Astrocyte of the cerebellum (primary cell): ENCODE measurements around the gene SERPINA4.

Source experiments
- DNase-seq: peaks from one replicate; pipeline ENCODE4 v3.0.0-alpha.2; 2011; ENCODE audit warnings: low read depth
- H3K4me3 ChIP-seq: 2 replicates; pipeline ENCODE4 v1.5.1; 2011; ENCODE audit warnings: mild to moderate bottlenecking, low read depth, low read length, moderate library complexity
- in situ Hi-C: cut with HindIII; loops from 2 replicates; pipeline ENCODE4 v1.10.0; 2017; ENCODE audit warnings: low sequenced_read_pairs
- TF ChIP-seq, protein P1 (sequence below): IDR thresholded peaks from 2 replicates; pipeline ENCODE4 v1.5.1; 2012; ENCODE audit warnings: low read length, low read depth, moderate library complexity, mild to moderate bottlenecking; ENCODE audit errors: missing control alignments

The SERPINA4 gene

DNA sequence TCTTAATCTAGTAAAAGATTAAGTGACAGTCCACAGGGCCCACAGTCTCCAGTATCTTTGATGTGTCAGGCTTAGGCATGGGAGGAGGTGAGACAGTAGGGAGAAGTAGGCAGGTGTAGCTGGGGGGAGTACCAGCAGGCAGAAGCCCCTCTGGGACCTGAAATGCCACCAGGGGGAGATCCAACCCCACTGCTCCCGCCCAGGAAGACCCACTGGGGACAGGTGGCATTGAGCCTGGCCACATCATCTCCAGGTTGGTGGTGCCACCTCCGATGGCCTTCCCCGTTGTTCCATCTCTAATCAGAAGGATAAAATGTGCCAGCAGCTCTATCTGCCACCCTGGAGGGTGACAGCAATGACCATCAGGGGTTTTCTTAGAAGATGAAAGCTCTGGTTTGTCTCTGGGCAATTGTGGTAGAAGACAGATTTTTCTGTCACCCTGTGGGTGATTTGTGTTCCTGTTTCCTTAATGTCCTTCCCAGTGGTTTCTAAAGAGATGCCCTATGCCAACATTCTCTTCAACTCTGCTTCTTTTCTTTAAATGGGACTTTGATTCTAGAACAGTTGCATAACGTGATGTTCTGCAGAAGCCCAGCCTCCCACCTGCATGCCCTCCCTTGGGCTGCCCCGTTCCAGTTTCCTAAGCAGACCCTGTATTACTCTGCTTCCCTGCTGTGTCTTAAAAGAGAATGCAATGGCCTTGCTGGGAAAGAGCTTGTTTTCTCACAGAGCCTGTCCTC lies 39.7 kb upstream of the SERPINA4 start:
- in situ Hi-C loops, result no loop called here
- no peak overlapping the region for H3K4me3 ChIP-seq
- DNase-seq, result no peak
- TF ChIP-seq, protein P1, sequence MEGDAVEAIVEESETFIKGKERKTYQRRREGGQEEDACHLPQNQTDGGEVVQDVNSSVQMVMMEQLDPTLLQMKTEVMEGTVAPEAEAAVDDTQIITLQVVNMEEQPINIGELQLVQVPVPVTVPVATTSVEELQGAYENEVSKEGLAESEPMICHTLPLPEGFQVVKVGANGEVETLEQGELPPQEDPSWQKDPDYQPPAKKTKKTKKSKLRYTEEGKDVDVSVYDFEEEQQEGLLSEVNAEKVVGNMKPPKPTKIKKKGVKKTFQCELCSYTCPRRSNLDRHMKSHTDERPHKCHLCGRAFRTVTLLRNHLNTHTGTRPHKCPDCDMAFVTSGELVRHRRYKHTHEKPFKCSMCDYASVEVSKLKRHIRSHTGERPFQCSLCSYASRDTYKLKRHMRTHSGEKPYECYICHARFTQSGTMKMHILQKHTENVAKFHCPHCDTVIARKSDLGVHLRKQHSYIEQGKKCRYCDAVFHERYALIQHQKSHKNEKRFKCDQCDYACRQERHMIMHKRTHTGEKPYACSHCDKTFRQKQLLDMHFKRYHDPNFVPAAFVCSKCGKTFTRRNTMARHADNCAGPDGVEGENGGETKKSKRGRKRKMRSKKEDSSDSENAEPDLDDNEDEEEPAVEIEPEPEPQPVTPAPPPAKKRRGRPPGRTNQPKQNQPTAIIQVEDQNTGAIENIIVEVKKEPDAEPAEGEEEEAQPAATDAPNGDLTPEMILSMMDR, result no peak

DNA sequence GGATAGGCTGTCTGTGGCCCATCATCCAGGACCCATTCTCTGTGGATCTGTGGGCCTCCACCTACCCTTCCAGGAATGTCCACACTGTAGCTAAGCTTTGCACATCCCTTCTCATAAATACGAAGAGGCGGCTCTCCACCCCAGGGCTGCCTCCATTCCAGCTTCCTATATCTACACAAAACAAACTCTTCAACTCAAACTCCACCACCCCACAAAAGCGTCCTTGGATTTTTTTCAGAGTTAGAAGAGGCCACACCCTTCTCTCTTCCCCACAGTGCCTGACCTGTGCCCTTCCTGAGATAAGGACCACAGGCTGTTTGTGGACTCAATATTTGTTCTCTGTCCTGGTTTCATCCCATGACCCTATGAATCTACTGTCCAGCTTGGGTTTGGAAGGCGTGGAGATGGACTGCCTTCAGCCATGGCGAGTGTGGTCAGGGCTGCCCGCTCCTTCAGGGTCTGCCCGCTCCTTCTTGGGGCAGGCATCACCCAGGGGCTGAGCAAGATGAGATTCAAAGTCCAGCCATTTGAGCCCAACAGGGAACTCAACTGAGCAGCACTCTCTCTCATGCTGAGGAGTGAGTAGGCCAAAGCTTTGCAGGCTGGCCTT lies 39.0 kb upstream of the SERPINA4 start:
- no peak overlapping the region for H3K4me3 ChIP-seq
- TF ChIP-seq, protein P1, result no peak
- DNase-seq, result no peak
- in situ Hi-C loops, result no loop called here

DNA sequence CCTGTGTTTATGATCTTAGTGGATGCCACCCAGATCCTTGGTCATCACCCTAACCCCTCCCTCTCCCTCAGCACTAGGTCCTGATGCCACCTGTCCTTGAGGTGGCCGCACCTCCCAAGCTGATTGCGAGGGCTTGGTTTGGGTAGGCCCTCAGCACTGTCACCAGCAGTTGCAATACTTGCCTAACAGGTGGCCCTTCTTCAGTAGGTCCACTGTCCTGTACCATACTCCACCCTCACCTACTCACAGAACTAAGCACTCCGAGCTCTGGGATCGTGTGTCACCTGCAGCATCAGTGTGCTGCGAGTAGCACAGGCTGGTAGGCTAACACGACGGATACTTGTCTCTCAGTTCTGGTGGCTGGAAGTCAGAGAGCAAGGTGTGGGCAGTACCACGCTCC lies 38.0 kb upstream of the SERPINA4 start:
- DNase-seq, result no peak
- H3K4me3 ChIP-seq, result no peak overlapping the region
- TF ChIP-seq, protein P1, result no peak
- in situ Hi-C loops, result no loop called here

DNA sequence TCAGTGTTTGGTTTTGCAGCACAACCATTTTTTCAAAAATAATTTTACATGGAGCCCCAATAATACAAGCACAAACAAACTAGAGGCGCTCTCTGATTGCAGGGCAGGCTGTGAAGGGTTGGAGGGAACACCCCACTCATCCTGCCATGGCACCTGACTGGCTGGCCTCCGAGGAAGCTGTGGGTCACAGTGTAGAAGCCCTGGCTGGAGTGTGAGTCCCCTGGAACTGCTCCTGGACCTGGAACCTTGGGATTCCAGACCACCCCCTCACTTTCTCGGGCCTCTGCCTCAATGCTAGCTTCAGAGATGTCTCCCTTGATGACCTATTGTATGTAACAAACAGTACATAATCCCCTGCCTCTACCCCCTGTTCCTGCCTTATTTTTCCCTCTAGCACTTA lies 37.1 kb upstream of the SERPINA4 start:
- in situ Hi-C loops, result no loop called here
- TF ChIP-seq, protein P1, result no peak
- DNase-seq, result no peak
- H3K4me3 ChIP-seq, result no peak overlapping the region

DNA sequence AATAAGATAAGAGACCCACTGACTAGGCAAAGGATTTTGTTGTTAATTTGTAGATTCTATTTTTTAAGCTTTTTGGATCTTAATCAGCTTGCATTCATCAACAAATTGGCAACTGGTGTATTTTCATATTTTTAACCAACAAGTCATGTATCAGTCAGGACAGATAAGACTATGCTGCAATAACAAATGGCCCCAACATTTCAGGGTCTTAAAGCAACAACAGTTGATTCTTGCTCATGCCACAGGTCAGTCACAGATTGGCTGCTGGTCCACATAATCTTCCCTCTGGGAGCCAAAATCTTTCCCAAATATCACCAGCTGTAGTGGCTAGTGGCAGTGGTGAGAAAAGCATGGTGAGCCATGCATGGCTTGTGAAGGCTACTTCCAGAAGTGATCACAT lies 30.1 kb upstream of the SERPINA4 start:
- DNase-seq, result no peak
- H3K4me3 ChIP-seq, result no peak overlapping the region
- in situ Hi-C loops, result no loop called here
- TF ChIP-seq, protein P1, result no peak

DNA sequence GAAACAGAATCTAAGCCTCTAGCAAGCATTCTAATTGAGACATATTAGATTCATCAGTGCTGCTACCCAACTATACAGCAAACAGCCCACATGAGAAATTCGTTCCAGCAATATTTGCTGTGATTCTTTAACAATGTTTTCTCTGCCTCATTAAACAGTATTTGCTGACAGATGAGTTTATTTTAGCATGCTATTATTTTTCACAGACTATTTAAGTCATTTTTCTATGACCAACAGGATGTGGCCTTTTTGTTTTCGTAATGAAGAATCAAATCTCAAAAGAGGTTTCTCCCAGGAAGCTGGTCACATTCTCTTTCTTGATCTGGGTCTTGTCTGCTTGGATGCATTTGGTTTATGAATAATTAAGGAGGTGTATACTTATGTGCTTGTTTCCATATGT lies 28.8 kb upstream of the SERPINA4 start:
- H3K4me3 ChIP-seq, result no peak overlapping the region
- peak; percentile 64 for DNase-seq
- TF ChIP-seq, protein P1, result no peak
- in situ Hi-C loops, result no loop called here
